Activated effector memory CD4-positive, alpha-beta T cell treated with Interleukin-2 at 50 U/mL for 16 hours (primary cell): ENCODE measurements around the gene EVA1A.

Experiments
- DNase-seq: peaks from one replicate; pipeline ENCODE4 v3.0.0-alpha.2; 2020

Gene EVA1A

DNA sequence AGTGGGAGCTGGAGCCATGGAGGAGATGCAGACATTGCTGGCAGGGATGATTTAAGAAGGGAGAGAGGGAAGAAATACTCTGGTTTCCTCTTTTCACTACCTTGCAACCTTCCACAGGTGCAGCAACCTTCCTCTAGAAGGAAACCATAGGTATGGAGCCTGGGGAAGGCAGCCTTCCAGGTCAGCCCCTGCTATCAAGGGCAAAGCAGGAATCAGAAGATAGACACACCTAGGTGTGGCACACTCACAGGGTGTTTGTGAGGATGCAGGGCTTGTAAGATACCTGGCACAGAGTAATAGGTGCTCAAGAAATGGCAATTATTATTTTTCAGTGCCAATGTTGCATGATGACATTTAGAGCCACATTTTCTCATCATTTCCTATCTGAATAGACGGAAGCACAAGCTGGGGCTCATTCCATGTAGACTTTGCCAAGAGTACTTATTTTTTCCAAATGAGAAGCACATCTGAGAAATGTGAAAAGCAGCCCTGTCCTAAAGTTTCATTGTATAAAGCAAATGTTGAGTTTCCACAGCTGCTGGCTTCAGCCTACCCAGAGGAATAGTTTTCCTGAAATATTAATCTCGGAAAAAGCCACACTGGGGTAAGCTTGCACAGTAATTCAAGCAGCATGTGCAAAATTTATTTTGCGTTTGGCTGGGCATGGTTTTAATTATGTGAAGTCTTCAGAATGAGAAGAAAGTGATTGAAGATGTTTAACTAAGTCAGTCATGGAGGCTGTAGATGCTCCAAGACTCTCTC, 20.6 kb downstream of the EVA1A start:
- no peak for DNase-seq

DNA sequence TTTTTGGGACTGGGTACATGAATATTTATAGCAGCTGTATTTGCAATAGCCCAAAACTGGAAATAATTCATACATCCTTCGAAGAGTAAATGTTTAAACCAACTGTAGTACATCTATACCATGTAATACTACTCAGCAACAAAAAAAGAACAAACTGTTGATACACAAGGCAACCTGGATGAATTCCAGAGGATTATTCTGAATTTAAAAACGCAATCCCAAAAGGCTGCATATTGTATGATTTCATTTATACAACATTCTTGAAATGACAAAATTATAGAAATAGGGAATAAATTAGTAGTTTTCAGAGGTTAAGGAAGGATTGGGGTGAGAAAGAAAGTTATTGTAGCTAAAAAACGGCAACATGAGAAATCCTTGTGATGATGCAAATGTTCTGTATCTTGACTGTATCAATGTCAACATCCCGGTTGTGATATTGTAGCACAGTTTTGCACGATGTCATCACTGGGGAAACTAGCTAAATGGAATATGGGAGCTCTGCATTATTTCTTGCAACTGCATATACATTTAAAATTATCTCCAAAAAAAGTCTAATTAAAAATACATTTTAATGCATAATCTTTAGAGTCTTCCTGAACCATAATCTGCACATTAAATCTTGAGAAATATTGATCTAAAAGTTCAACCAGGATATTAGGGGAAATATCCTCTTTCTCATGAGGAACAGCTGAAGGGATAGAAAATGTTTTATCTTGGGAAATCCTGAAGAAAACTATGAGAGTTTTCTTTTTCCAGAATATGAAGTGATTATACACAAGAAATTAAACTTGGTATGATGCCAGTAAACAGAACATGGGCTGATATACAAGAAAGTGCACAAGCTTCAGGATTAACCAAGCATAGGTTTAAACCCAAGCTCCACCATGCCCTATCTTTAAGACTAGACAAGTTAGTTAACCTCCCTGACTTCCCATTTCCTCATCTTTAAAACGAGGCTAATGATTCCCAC, 21.9 kb downstream of the EVA1A start:
- no peak for DNase-seq

DNA sequence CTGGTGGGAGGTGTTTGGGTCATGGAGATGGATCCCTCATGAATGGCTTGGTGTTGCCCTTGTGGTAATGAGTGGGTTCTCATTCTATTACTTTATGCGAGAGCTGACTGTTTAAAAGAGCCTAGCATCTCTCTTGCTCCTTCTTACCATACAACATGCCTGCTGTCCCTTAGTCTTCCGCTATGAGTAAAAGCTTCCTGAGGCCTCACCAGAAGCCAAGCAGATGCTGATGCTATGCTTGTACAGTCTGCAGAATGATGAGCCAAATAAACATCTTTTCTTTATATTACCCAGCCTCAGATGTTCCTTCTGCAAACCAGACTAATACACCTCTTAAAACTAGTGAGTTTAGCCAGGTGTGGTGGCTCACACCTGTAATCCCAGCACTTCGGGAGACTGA, 23.1 kb downstream of the EVA1A start:
- DNase-seq, result no peak

DNA sequence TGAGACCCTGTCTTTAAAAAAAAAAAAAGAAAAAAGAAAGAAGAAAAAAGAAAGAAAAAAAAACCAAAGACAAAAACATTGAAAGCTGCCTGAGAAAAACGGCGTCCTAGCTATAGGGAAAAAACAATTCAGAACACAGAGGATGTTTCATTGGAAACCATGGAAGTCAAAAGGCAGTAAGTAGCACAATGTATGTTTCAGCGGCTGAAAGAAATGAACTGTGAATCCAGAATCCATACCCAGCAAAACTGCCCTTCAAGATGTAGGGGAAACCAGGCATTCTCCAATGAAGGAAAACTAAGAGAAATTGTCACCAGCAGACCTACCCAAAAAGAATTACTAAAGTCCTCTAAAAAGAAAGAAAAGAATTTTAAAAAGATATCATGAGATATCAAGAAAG, 27.6 kb downstream of the EVA1A start:
- DNase-seq, result no peak

DNA sequence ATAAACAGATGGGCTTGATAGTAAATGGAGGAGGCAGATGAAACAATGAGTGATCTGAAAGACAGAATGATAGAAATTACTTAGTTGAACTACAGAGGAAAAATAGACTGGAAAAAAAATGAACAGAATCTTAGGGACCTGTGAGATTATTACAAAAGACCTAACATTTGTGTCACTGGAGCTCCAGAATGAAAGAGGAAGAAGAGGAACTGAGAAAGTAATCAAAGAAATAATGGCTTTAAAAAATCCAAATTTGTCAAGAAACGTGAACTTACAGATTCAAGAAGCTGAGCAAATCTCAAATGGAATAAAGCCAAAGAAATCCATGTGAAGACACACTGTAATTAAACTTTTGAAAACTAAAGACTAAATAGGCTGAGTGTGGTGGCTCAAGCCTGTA, 28.3 kb downstream of the EVA1A start:
- no peak for DNase-seq

DNA sequence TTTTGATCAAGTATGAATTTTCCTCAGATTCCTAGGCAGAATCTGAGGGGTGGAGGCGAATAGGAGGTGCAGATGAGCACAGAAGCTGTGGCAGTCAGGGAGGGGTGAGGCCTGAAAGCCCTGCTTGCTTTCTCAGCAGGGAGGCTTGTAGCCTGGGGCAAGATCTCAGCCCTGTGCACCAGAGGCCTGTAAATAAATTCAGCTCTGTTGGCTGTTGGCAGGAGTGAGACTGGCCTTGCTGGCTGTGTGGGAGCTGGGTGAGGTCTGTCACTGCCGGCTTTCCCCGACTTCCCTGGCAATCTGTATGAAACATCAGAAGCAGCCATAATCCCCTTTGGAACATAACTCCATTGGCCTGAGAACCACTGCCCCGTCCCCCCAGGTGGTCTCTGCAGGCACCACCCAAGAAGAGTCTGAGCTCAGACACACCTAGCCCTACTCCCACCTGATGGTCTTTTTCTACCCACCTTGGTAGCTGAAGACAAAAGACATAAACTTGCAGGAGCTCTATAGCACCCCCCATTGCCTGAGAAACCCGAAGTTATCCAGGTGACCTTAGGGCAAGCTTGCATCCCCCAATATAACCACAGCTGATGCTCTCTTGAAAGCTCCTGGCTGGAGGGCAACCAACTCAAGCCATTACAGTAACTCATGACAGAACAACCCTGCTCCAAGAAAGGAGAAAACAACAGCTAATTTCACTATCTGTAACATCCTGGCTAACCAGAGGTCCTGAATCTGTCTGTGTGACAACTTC, 32.3 kb downstream of the EVA1A start:
- DNase-seq, result no peak

DNA sequence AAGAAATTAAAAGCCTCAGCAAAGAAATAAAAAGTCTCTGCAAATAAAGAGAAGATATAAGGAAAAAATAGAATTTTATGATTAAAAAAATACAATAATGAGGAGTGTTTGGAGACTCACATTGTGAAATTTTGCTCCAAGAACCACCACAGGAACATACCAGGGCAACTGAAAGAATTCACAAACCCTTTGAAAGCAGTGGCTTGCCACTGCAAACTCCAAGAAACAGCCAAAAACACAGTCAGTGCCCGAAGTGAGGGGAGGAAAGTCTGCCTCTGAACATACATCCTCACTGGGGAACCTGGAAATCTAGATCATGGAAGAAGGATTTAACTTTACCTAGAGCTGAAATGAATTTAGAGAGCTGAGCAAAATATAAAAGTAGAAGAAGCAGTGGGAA, 33.1 kb downstream of the EVA1A start:
- no peak for DNase-seq

DNA sequence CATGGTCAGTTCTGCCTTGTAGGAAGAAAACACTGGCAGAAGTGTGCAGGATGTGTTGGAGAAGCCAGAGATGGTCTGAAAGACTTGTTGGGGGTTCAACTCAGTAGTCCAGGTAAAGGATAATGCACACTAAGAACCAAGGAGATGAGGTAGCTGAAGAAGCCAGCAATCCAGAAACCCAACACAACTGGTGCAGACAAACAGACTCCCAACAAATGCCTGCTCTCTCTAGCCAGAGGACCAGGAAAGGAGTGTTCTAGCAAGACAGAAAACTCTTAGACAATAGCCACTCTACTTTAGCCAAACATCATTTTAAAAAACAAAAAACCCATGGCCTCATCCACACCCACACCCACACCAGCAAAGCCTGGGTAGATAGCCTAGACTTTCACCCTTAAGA, 33.9 kb downstream of the EVA1A start:
- no peak for DNase-seq

DNA sequence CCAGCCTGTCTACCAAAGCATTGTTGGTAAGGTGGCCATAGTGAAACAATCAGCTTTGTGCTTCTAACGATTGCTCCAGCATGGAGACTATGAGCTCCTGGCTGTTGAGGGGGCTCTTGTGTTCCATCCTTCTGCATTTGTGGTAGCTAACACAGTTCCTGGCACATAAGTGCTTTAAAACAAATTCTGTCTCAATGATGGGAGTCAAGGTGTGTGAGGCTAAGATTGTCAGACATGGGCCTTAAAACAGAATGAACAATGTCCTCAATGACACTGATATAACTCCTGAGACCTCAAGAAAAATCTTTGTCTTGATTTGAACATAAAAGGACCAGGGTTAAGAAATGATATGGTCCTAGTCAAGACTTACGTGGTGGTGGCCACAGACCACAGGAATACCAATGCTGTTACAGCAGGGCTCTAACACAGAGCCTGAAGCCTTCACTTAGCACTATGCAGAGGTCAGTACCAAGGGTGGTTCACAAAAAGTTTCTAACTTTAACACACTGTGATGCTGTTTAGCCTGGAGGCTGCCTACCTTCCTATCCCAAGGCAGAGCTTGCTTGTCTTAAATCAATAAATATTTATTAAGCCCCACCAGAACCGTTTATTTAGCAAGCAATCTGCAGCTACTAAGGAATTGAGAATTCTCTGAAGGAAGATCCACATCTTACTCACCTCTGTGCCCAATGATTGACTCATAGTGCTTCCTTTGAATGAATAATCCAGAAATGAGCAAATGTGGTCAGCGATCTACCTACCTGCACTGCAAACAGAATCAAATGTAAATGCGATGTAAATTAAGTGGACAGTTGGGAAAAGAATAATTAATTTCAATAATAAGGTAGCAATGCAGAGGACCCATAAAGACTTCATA, 35.1 kb downstream of the EVA1A start:
- DNase-seq, result no peak

DNA sequence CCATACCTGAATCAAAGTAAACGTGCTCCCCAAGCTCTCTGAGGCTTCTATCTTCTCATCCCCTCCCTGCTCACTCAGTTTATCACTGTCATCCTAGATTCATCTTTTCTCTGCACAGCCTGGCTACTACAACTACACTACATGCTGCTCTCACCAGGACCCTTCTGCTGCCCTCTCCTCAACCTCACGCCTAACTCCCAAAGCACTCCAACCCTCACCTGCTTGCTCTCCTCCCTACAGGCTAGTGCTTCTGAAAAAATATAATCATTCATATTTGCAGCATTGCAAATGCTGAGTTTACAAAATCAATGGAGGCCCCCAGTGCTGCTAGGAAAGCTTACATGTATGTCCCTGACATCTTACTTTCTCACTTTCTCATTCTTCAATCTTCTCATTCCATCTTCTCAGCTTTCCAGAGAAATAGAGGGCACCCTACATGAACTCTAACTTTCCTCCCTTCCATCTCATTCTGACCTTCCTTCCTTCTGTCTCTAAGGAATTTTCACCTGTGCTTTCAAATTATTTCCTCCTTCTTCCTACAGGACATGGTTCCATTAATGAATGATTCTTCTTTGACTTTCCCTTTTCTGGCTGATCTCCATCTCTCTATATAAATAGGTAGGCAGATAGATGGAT, 36.3 kb downstream of the EVA1A start:
- no peak for DNase-seq

DNA sequence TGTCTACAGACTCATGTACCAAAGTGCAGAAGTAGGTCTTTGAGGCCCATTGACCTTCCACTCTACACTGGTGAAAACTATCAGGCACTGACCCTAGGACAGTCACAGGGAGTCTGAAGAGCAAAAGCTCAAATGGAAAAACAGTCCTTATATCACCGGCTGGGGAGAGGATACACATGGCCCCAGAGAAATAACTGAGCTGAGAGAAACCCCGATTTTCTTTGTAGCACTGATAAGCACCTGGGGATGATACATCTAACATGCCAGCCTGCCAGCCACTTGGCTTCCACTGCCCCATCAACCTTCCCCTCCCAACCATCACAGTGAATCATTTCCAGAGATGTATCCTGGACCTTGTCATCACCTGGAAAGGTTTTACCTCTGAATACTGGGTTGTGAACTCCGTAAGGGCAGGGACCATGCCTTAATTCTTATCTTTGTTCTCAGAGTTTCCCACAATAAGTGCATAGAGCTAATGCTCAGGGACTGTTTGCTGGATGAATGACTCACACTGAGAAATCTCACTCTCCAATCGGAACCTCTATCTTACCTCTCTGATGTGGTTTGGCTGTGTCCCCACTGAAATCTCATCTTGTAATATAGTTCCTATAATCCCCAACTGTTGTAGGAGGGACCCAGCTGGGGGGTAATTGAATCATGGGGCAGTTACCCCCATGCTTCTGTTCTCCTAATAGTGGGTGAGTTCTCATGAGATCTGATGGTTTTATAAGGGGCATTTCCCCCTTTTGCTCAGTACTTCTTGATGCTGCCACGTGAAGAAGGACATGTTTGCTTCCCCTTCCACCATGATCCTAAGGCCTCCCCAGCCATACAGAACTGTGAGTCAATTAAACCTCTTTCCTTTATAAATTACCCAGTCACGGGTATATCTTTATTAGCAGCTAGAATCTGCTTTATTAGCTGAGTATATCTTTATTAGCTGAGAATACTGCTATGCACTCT, 37.1 kb downstream of the EVA1A start:
- DNase-seq, result no peak

DNA sequence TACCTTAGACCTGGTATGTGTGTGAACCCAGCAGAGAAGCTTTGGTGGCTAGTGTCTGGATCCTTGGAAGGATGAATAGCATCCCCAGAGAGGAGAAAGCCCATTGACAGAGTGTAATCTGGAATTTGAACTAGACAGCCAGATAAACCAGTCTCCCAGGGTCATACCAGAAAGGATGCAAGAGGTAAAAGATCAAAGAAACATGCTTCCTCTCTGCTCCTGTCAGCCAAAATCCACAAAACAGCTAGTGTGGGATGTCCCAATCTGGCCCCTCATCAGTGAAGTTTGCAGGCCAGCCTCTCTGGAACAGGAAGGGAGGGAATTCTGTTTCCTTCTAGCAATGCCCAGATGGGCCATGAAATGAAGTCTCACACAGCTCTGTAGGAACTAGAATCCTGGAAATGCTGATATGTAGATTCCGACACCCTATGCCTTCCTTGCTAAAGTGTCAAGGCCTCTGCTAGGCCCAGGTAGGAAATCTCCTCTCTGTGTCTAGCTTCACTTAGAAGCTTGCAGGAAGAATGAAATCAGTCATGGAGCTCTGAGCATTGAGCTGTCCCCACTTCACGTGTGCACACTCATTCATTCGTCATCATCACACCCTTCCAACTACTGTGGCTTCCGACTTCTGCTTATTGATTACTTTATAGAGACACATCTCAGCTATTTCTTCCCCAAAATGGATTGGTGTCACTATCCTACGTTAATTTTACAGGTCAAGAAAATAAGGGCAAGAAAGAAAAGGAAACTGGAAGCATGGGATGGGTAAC, 38.0 kb downstream of the EVA1A start:
- DNase-seq, result no peak

DNA sequence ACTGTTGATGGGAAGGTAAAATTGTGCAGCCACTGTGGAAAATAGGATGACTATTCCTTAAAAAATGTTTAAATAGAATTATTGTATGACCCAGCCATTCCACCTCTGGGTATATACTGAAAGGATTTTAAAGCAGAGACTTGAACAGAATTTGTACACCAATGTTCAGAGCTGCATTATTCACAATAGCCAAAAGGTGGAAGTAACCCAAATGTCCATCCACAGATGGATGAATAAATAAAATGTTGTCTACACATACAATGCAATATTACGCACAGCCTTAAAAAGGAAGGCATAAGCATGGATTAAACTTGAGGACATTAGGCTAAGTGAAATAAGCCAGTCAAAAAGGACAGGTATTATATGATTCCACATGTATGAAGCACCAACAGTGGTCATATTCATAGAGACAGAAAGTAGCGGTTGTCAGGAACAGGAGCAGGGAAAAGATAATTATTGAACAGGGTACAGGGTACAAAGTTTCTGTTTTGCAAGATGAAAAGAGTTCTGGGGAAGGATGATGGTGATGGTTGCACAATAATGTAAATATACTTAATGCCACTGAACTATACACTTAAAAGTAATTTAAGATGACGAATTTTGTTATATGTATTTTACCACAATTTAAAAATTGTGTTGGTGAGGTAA, 39.4 kb downstream of the EVA1A start:
- no peak for DNase-seq

DNA sequence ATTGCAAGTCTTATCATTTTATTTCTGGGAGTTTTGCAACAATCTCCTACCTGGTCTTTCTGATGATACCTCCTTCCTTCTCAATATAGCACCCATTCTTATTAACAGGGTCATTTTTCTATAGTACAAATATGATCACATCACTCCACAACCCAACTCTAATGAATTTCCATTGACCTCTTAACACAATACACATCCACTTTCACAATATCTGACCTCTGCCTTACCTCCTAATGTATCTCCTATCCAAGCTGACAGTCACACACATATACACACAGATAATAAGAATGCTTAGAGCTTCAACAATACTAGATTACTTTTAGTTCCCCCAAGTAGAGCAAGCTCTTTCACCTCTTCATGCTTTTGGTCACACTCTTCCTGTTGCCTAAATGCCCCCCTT, 40.9 kb downstream of the EVA1A start:
- DNase-seq, result no peak

DNA sequence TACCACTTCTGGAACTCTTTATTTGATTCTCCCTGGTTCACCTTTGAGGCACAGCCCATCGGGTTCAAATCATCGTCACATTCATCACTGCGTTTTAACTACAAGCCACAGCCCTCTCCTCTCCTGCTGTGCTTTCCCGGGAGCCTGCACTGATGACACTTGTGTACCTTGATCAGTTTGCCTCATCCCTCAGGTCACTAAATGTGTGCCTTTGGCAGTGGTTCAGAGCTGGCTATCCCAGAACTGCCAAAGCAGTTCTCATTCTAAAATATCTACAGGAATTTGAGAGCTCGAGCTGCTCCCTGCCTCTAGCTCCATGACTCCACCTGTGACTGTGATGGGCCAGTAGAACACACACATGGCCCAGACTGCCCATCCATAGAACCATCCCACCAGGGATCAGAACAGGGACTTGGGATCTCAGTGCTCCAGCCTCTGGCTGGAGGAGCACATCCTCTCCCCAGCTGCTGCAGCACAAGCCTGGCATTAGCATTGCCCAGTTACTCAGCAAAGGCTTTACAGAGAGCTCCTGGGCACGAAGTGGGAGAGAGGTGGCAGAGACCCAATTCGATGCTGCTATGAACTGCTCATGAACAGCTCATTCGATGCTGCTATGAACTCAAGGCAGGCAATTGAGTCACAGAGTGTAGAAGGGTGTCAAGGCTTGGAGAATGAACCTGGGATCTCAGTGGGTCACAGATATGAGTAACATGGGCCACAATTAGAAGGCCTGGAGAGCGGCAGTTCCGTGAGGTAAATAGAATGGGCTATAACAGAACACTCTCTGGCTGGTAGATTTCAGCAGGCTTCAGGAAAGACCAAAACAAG, 41.9 kb downstream of the EVA1A start:
- DNase-seq, result no peak

DNA sequence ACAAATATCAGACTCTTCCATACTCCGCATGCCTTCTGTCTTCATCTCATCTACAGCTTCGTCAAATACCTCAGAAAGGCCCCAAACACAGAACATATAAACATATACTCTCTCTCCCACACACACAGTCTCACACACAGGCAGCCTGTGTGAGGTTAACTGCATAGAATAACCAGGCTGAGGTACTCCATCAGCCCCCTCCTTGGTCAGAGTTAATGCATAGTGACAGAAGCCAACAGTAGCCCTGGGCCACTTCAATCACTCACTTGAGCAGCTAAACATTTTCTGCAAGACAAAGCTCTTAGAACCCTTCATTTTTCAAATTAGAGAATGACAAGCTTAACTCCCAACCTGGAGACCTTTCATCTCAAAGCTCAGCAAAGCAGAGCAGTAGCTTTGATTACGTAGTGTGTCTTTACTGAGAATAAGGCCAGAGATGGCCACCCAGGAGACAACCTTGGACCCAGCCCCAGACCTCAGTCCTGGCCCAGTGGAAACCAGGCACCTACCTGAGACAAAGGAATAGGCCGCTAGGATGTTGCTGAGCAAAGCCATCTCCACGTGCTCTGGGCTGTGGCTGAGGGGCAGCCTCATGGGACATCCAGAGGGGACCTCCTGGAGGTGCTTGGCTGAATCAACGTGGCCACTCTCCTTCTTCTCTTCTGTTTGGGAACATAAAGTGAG, 43.0 kb downstream of the EVA1A start:
- DNase-seq, result no peak
